ENCODE results near the gene UBE4B. TPM values are rescaled to one million over a fixed set of nuclear protein-coding genes. Genes with fewer than 3 reads are reported as not detected.
"Not testable (repeated sequence)": the region's sequence is repeated elsewhere in the genome, so short reads cannot be mapped to it uniquely, and the experiment has no call there.

The UBE4B gene
- total and polyA plus RNA-seq, 2 of the 4 experiments (the other 2 are of a cell fraction), result 26.5 to 39.3 TPM

DNA sequence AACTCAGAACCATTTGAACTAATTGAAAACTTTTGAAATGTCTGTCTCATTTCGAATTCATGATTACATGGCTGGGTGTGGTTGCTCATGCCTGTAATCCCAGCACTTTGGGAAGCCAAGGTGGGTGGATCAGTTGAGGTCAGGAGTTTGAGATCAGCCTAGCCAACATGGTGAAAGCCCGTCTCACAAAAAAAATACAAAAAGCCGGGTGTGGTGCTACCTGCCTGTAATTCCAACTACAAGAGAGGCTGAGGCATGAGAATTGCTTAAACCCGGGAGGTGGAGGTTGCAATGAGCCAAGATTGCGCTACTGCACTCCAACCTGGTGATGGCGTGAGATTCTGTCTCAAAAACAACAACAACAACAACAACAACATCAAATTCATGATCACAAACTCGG, 40.6 kb downstream of the UBE4B start:
- H3K23ac ChIP-seq (ENCODE audit: low read depth, low read length), result 0 out of 2 replicates have a peak overlapping the region, but pooled peaks have one; percentile 76
- H2AFZ ChIP-seq (replicated peaks; ENCODE audit: low read length, poor library complexity); DNase-seq; H3K4me2 ChIP-seq (ENCODE audit: low read depth, low read length); H3K4me3 ChIP-seq (ENCODE audit: insufficient read depth, low read depth, low read length); H3K9ac ChIP-seq (ENCODE audit: low read depth, low read length); intact Hi-C loops (cut with micrococcal nuclease); H2AK9ac ChIP-seq (replicated peaks; ENCODE audit: low read depth, low read length, poor library complexity); H3K9me3 ChIP-seq (ENCODE audit: control insufficient read depth, insufficient read depth, low read length); dilution Hi-C loops (cut with HindIII; ENCODE audit: low sequenced_read_pairs, unreplicated experiment); H3K18ac ChIP-seq (ENCODE audit: low read depth, low read length); H4K91ac ChIP-seq (ENCODE audit: insufficient read depth, low read depth, low read length); H2BK5ac ChIP-seq (ENCODE audit: low read depth, low read length, poor library complexity, severe bottlenecking); H3K56ac ChIP-seq (ENCODE audit: extremely low read depth, insufficient read depth, low read length); POLR2A ChIA-PET (ENCODE audit: unreplicated experiment); H3K36me3 ChIP-seq (ENCODE audit: control insufficient read depth, insufficient read depth, low read length); H3K27ac ChIP-seq (ENCODE audit: insufficient read depth, low read length); in situ Hi-C loops (cut with MboI; ENCODE audit: low sequenced_read_pairs); CTCF ChIA-PET; H4K5ac ChIP-seq (ENCODE audit: low read depth, low read length); H3K4me1 ChIP-seq (ENCODE audit: control insufficient read depth, insufficient read depth, low read length); H3K27me3 ChIP-seq (ENCODE audit: control insufficient read depth, insufficient read depth, low read length); BruUV-seq (replicated peaks); ATAC-seq (ENCODE audit: low read depth): not testable (repeated sequence)
- H3K79me1 ChIP-seq (ENCODE audit: low read depth in 1 of 2, low read length in 2 of 2), result peaks cover 40 to 82% of the 10 kb centered on the region in 2 experiments
- peaks cover 22% of the 10 kb centered on the region for H3K9me1 ChIP-seq (ENCODE audit: insufficient read depth, low read length)
- H2AK5ac ChIP-seq (ENCODE audit: low read depth, low read length), result peak overlapping the region; percentile 74
- WGBS, 2 experiments (ENCODE audit: extremely low coverage in 2 of 2, insufficient read length in 1 of 2), result 100% methylated on average over 2 of the region's 7 CpGs; no CpG with 5 or more reads in 1 of the 2 experiments
- H2BK15ac ChIP-seq (ENCODE audit: low read depth, low read length), result peak overlapping the region; percentile 4; the same call in 1 of the 3 replicates
- H3K4ac ChIP-seq (ENCODE audit: low read depth, low read length), result peak overlapping the region; percentile 54
- 0 out of 2 replicates have a peak overlapping the region, but pooled peaks have one; percentile 26 for H2BK120ac ChIP-seq (ENCODE audit: low read depth, low read length)
- peak overlapping the region; percentile 59; the same call in 1 of the 2 replicates for H2BK20ac ChIP-seq (ENCODE audit: low read depth, low read length)
- peaks cover 24% of the 10 kb centered on the region for H4K20me1 ChIP-seq (ENCODE audit: insufficient read depth, low read length)
- peak overlapping the region; percentile 31; the same call in 1 of the 2 replicates for H3K14ac ChIP-seq (replicated peaks; ENCODE audit: low read depth, low read length)
- peak overlapping the region in 1 of 2 experiments; percentile 0; a peak in 1 of 4 replicates for H4K8ac ChIP-seq (ENCODE audit: low read depth in 2 of 2, low read length in 2 of 2)
